ENCODE results near the gene ATL2.

Gene ATL2

DNA sequence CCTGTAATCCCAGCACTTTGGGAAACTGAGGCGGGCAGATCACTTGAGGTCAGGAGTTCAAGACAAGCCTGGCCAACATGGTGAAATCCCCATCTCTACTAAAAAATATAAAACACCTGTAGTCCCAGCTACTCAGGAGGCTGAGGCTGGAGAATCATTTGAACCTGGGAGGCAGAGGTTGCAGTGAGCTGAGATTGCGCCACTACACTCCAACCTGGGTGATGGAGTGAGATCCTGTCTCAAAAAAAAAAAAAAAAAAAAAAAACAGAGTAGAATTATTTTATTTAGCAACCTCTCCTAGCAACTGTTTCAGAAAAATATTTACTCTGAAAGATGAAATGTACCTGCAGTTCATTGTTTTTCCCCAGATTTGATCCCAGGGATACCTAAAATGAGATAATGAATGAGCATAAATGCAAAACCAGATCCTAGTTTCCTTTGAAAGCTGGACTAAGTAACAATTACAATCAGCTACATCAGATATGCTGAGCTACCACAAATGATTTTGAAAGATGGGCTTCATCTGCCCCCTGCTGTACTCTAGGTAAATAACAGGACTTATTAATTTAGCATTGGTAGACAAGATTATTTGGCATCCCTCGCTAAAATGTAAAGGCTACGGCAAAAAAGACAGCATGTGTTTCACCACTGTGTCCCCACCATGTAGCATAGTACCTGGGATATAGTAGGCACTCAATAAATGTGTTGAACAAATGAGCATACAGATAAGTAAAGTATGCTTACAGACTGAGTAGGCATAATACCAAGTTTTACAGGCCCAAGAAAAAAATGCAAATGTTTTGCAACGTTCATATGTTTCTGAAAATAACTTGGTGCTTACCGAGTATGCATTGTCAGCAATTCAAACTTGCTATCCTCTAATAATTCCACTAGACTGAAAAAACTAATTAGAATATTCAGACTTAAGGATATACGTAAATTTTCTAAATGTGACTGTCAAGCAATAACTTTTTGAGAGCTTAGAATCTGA lies 102.5 kb downstream of the ATL2 start:
- H3K4me3 ChIP-seq (ENCODE audit: low read length): no peak overlapping the region
- peak; percentile 58 for TF ChIP-seq CTCF (IDR thresholded peaks at IDR 0.05; ENCODE audit: insufficient read depth, low read depth, low read length, missing control alignments)
- DNase-seq (ENCODE audit: low read depth): peak; percentile 84

DNA sequence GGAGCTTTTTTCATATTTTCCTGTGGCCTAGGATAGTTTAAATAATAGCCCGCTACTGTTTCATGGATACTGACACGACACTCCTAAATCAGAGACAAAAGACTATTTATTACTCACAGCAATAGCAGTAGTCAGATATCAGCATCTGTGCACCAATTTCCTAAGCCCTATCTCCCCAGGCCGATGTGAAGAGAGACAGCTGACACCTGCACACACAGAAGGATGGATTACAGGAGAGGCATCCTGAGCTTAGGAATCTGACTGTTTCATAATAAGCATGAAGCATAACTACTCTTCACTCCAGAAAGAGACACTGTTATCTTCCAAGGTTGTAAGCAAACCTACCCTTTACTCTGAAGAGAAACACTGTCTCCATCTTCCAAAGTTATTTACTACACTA lies 105.4 kb downstream of the ATL2 start:
- no peak overlapping the region for H3K4me3 ChIP-seq (ENCODE audit: low read length)
- DNase-seq (ENCODE audit: low read depth): no peak
- no peak for TF ChIP-seq CTCF (IDR thresholded peaks at IDR 0.05; ENCODE audit: insufficient read depth, low read depth, low read length, missing control alignments)

DNA sequence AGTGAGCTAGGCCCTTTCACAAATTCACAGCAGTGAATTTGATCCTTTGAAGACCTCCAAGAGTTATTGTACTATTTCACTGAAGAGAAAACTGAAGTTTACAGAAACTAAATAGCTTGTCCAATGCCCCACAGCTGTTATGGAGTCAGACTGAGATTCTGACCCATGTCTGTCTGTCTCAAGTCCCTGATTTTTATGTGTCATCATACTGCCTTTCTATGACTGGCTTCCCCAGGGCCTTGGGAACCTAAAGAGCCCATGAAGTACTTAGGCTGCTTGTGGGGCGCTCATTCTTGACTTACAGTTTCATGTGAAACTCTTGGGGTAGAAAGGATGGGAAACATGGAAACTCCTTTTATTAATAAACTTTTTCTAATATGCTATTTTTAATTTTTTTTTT lies 107.7 kb downstream of the ATL2 start:
- H3K4me3 ChIP-seq (ENCODE audit: low read length): no peak overlapping the region
- no peak for DNase-seq (ENCODE audit: low read depth)
- no peak for TF ChIP-seq CTCF (IDR thresholded peaks at IDR 0.05; ENCODE audit: insufficient read depth, low read depth, low read length, missing control alignments)

DNA sequence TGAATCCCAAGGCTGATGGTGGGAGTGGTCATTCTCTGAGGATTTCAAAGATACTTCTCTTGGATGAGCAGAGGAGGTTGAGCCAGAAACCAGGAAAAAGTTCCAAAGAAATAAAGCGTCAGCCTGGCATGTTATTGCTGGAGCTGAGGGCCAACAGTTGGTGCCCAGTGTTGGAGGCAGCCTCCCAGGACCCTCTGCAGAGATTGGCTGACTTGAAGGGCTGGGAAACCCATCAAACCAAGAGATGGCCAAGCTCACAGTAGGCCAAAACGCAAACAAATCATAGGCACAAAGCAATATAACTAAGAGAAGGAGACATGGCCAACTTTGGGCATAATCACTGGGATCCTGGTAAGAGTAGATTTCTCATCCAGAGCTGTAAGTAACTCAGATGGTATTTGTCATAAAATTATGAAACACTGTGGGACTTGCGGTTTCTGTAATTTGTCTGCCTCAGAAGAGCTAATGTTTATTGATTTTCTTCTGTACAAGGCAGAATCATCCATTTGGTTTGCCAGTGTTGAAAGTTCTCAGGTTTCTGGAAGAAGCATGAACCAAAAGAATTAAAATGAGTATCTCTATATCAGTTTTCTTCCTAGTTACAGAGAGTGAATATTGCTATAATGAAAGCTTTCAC lies 108.3 kb downstream of the ATL2 start:
- no peak overlapping the region for H3K4me3 ChIP-seq (ENCODE audit: low read length)
- no peak for TF ChIP-seq CTCF (IDR thresholded peaks at IDR 0.05; ENCODE audit: insufficient read depth, low read depth, low read length, missing control alignments)
- no peak for DNase-seq (ENCODE audit: low read depth)

DNA sequence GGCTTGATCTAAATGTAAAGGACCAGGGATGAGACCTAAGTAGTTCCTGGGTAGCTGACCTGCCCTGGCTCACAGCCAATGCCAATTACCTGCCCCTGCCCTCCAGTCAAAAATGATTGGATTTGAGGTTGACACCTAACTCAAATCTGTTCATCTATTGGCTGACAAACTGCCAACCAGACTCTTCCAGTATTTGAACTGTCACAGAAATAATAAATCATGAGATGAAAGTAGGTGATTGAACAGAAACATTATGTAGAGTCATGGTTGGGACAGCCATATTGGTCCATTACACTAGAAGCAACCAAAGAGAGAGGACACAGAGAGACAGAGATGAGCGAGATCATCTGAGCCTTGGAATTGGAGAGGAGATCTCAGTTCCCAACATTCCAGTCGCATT lies 109.1 kb downstream of the ATL2 start:
- no peak overlapping the region for H3K4me3 ChIP-seq (ENCODE audit: low read length)
- no peak for TF ChIP-seq CTCF (IDR thresholded peaks at IDR 0.05; ENCODE audit: insufficient read depth, low read depth, low read length, missing control alignments)

DNA sequence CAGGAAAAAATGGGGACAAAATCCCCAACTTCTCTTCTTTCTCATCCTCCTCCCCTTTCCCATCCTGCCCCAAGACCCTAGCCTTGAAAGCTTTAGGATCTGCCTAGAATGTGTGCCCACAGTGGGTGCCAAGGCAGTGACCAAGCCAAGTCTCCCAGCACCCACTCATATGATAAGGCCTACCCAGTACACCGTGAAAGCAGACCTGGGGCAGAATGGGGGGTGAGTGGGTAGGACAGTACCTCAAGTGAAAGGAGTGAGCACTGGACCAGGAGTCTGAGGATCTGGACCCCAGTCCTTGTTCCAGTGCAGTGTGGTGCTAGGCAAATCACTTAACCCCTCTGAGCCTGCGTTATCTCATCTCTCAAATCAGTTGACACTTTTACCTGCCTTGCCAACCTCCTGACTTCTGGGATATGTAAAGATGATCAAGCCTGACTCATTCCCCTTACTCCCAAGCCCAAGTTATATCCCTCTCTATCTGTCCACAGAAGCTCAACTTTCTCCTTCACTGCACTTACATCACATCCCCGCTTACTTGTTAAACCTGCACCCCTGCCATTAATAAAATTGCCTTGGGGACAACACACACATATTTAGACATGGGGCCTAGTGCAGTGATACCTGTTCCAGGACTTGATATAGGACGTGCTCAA lies 109.7 kb downstream of the ATL2 start:
- DNase-seq (ENCODE audit: low read depth): peak; percentile 66
- TF ChIP-seq CTCF (IDR thresholded peaks at IDR 0.05; ENCODE audit: insufficient read depth, low read depth, low read length, missing control alignments): no peak
- no peak overlapping the region for H3K4me3 ChIP-seq (ENCODE audit: low read length)

More for the DNA sequence above, 109.1 kb downstream of the ATL2 start:
- no peak for DNase-seq (ENCODE audit: low read depth)
